ENCODE results near the gene OTOP3.
"Not testable (repeated sequence)": the region's sequence is repeated elsewhere in the genome, so short reads cannot be mapped to it uniquely, and the experiment has no call there.

The OTOP3 gene

DNA sequence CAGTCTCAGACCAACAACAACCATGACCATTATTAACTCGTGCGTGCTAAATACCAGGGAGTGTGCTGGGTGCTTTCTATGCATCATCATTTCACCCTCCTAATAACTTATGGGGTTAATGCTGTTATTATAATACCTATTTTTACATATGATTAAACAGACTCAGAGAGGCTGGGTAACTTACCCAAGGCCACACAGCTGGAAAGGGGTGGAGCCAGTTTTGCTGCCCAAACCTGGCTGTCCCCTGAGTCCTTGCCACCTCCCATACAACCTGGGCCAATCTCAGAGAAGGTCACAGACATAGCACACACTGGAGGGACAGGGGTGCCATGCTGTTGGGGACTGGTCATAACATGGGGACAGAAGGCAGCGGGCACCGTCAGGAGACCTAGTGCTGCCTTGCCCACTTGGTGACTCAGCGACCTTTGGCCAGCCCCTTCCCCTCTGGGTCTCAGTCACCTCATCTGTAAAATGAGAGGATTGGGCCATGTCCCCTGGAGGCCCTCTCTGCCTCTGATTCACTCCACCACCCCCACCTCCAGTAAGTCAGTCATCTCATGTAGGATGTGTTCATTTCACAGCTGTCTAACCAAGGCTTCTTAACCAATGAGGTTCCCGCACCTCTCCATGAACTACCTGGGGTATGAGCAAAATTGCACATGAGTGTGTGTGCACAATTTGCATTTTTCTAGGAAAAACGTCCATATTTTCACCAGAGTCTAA is 30.9 kb upstream of the OTOP3 start:
- no peak overlapping the region for H3K27ac Mint-ChIP-seq
- H3K36me3 Mint-ChIP-seq (ENCODE audit: insufficient read depth), result peaks cover 2% of the 10 kb centered on the region
- H3K4me1 Mint-ChIP-seq (ENCODE audit: low read depth in 2 of 2), result no peaks in the 10 kb centered on the region
- no peak overlapping the region for H3K4me3 Mint-ChIP-seq
- DNase-seq, result no peak
- H3K9me3 Mint-ChIP-seq, result no peaks in the 10 kb centered on the region
- ATAC-seq (replicated peaks), result no peak
- peaks cover 42 to 59% of the 10 kb centered on the region in 2 donors for H3K27me3 Mint-ChIP-seq

DNA sequence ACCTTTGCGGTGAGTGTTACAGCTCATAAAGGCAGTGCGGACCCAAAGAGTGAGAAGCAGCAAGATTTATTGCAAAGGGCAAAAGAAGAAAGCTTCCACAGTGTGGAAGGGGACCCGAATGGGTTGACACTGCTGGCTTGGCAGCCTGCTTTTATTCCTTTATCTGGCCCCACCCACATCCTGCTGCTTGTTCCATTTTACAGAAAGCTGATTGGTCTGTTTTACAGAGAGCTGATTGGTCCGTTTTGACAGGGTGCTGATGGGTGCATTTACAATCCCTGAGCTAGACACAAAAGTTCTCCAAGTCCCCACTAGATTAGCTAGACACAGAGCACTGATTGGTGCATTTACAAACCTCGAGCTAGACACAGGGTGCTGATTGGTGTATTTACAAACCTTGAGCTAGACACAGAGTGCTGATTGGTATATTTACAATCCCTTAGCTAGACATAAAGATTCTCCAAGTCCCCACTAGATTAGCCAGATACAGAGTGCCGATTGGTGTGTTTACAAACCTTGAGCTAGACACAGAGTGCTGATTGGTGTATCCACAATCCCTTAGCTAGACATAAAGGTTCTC is 29.4 kb upstream of the OTOP3 start:
- not testable (repeated sequence) for DNase-seq; H3K27ac Mint-ChIP-seq; H3K9me3 Mint-ChIP-seq; H3K36me3 Mint-ChIP-seq (ENCODE audit: insufficient read depth); ATAC-seq (replicated peaks); H3K4me3 Mint-ChIP-seq; H3K4me1 Mint-ChIP-seq (ENCODE audit: low read depth in 2 of 2)
- H3K27me3 Mint-ChIP-seq, result peaks cover 35 to 44% of the 10 kb centered on the region in 2 donors

- Mint-ChIP-seq H3K27me3 (peaks cover 28 to 37% of the 10 kb centered on the region in 2 donors), H3K4me1 (ENCODE audit: low read depth in 2 of 2) (no peaks in the 10 kb centered on the region), H3K36me3 (ENCODE audit: insufficient read depth) (peaks cover 2% of the 10 kb centered on the region)
Measured at GRCh38 chr17:74907012-74907411, 28.7 kb upstream of the OTOP3 start.

DNA sequence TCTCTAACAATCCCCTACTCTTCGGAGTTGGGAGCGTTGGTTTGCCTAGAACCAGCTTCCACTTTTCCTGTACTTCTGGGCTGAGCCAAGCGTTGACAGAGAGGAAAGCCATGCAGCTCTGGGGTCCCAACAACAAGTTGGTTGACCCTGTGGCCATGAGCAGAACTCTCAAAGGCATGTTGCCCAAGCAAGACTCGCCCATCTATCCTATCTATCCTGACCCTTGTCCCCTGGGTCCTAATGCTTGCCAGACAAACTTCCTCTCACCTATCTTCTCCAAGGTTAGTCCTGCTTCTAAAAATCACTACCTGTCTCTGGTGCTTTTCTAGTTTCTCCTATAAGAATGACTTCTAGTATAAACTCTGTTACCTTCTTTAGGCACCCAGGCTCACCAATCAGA is 26.6 kb upstream of the OTOP3 start:
- not testable (repeated sequence) for H3K4me1 Mint-ChIP-seq (ENCODE audit: low read depth in 2 of 2); ATAC-seq (replicated peaks); DNase-seq; H3K9me3 Mint-ChIP-seq; H3K36me3 Mint-ChIP-seq (ENCODE audit: insufficient read depth); H3K4me3 Mint-ChIP-seq; H3K27ac Mint-ChIP-seq
- H3K27me3 Mint-ChIP-seq, result peaks cover 13 to 18% of the 10 kb centered on the region in 2 donors

More at GRCh38 chr17:74907012-74907411, 28.7 kb upstream of the OTOP3 start:
- Mint-ChIP-seq H3K4me3 (no peak overlapping the region), H3K9me3 (no peaks in the 10 kb centered on the region), H3K27ac (no peak overlapping the region)
- ATAC-seq (replicated peaks) (no peak), DNase-seq (no peak)

DNA sequence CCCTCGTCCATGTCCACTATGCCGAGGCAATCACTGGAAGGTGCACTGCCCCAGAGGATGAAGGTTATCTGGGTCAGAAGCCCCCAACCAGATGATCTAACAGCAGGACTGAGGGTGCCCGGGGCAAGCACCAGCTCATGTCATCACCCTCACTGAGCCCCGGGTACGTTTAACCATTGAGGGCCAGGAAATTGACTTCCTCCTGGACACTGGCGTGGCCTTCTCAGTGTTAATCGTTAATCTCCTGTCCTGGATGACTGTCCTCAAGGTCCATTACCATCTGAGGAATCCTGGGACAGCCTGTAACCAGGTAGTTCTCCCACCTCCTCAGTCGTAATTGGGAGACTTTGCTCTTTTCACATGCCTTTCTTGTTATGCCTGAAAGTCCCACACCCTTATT is 24.3 kb upstream of the OTOP3 start:
- H3K4me1 Mint-ChIP-seq (ENCODE audit: low read depth in 2 of 2); DNase-seq; ATAC-seq (replicated peaks); H3K36me3 Mint-ChIP-seq (ENCODE audit: insufficient read depth); H3K27ac Mint-ChIP-seq; H3K4me3 Mint-ChIP-seq; H3K9me3 Mint-ChIP-seq: not testable (repeated sequence)
- peaks cover 5 to 15% of the 10 kb centered on the region in 2 donors for H3K27me3 Mint-ChIP-seq

DNA sequence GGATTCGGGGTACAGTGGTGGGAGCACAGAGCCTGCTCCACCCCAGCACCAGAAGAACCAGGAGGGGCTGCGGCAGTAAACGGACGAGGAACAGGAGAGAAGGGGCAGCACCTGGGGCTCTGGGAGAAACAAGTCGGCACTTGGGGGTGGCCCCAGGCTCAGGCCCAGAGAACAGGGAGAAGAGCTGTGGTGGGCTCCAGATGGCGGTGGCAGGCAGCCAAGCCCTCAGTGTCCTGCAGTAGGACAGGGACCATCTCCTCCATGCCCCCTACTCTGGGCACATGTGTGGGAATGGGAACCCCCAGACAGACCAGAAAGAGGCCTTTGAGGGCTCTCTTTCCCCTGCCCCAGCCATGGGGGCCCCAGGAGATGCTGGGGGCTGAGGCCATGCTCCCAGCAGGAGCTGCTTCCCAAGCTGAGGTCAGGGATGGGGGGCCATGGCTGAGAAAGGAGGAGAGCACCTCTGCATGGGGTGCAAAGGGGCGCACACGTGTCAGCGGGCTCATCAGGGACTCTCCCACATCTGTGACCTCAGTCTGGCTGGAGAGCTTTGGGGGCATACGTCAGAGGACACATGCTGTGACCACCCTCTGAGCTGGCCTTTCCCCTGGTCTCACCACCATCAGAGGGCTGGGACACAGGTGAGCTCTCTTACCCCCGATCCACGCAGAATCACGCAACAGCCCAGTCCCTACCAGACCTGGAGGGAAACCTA is 19.4 kb upstream of the OTOP3 start:
- no peak for DNase-seq
- Mint-ChIP-seq H3K27me3 (peaks cover 25 to 50% of the 10 kb centered on the region in 2 donors), H3K4me1 (ENCODE audit: low read depth in 2 of 2) (no peaks in the 10 kb centered on the region), H3K9me3 (no peaks in the 10 kb centered on the region), H3K36me3 (ENCODE audit: insufficient read depth) (no peaks in the 10 kb centered on the region), H3K27ac (no peak overlapping the region), H3K4me3 (no peak overlapping the region)
- no peak for ATAC-seq (replicated peaks)

DNA sequence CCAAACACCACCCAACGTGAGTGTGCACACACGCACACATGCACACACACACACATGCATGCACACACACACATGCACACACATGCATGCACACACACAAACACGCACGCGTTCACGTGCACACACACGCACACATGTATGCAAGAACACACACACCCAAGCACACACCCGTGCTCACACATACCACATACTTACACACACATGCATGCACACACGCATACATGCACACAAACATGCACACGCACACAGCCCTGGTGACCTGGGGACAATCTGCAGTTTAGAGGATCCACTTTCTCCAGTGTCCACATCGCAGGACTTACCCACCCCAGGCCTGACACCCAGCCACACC is 18.9 kb upstream of the OTOP3 start:
- peaks cover 30 to 55% of the 10 kb centered on the region in 2 donors for H3K27me3 Mint-ChIP-seq
- DNase-seq (no peak), ATAC-seq (replicated peaks) (no peak)
- H3K36me3 Mint-ChIP-seq (ENCODE audit: insufficient read depth), result no peaks in the 10 kb centered on the region
- no peaks in the 10 kb centered on the region for H3K4me1 Mint-ChIP-seq (ENCODE audit: low read depth in 2 of 2)
- H3K9me3 Mint-ChIP-seq, result no peaks in the 10 kb centered on the region
- no peak overlapping the region for H3K27ac Mint-ChIP-seq
- H3K4me3 Mint-ChIP-seq, result no peak overlapping the region

DNA sequence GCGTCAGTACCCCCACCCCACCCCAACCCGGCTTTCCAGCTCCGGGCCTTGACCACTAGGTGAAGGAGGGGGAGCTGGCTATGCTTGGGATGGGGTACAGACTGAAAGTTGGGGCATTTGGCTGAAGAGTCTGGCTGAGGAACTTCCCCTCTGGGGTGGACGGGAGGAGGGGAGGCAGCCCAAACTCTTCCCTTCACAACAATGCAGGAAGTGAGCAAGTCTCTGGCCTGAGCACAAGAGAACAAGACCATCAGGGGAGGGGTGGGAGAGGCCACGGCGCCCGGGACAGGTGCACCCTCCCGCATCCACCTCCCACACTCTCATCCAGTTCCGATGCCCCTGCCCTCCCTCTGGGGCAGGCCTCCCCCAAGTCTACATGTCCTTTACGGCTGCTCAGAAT is 18.3 kb upstream of the OTOP3 start:
- Mint-ChIP-seq H3K36me3 (ENCODE audit: insufficient read depth) (no peaks in the 10 kb centered on the region), H3K27ac (no peak overlapping the region), H3K27me3 (peaks cover 32 to 61% of the 10 kb centered on the region in 2 donors), H3K4me1 (ENCODE audit: low read depth in 2 of 2) (no peaks in the 10 kb centered on the region), H3K9me3 (no peaks in the 10 kb centered on the region), H3K4me3 (no peak overlapping the region)
- ATAC-seq (replicated peaks) (no peak), DNase-seq (no peak)

DNA sequence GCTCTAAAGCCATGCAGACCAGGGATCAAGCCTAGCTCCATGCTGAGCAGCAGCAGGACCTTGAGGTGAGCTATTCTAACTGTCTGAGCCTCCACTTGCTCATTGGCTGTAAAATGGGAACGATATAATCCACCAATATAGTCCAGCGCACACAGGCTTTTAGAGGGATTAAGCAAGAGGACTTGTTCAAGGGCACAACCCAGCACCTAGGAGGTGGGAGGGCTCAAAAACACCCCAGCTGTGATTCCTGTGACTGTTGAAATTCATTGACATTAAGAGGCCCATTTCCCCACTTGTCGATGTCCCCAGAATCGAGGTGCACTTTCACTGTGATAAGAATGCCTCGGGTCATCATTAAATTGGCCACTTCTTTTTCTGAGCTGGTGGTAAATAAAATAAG is 16.8 kb upstream of the OTOP3 start:
- DNase-seq (no peak), ATAC-seq (replicated peaks) (no peak)
- Mint-ChIP-seq H3K27ac (no peak overlapping the region), H3K4me3 (no peak overlapping the region), H3K36me3 (ENCODE audit: insufficient read depth) (no peaks in the 10 kb centered on the region), H3K9me3 (no peaks in the 10 kb centered on the region), H3K4me1 (ENCODE audit: low read depth in 2 of 2) (peaks cover 0 to 3% of the 10 kb centered on the region in 2 donors), H3K27me3 (peaks cover 37 to 71% of the 10 kb centered on the region in 2 donors)

GRCh38 chr17:74919440-74920305 is 16.0 kb upstream of the OTOP3 start:
- ATAC-seq (replicated peaks), result no peak
- Mint-ChIP-seq H3K4me1 (ENCODE audit: low read depth in 2 of 2) (peaks cover 5 to 8% of the 10 kb centered on the region in 2 donors), H3K4me3 (no peak overlapping the region), H3K27ac (peak overlapping the region in 1 of 2 donors; percentile 75), H3K36me3 (ENCODE audit: insufficient read depth) (no peaks in the 10 kb centered on the region), H3K27me3 (peaks cover 43 to 79% of the 10 kb centered on the region in 2 donors), H3K9me3 (no peaks in the 10 kb centered on the region)
- no peak for DNase-seq

DNA sequence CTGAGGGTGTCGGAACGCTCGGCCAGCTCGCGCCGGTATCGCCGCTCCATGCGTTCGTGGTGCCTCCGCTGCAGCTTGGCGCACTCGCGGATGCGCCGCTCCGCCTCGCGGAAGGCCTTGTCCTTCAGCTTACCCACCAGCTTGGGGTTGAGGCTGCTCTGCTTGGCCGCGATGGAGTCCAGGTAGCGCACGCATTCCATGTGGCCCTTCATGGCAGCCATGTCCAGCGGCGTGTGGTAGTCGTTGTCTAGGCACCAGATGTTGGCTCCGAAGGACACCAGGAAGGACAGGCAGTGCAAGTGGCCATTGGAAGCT is 15.4 kb upstream of the OTOP3 start:
- H3K9me3 Mint-ChIP-seq, result no peaks in the 10 kb centered on the region
- no peak for ATAC-seq (replicated peaks)
- H3K4me1 Mint-ChIP-seq (ENCODE audit: low read depth in 2 of 2), result peaks cover 6 to 9% of the 10 kb centered on the region in 2 donors
- H3K27ac Mint-ChIP-seq, result peak overlapping the region in 1 of 2 donors; percentile 75
- no peak for DNase-seq
- no peaks in the 10 kb centered on the region for H3K36me3 Mint-ChIP-seq (ENCODE audit: insufficient read depth)
- peaks cover 49 to 84% of the 10 kb centered on the region in 2 donors for H3K27me3 Mint-ChIP-seq
- H3K4me3 Mint-ChIP-seq, result no peak overlapping the region

GRCh38 chr17:74920642-74921025 is 15.1 kb upstream of the OTOP3 start:
- H3K27ac Mint-ChIP-seq, result peak overlapping the region in 1 of 2 donors; percentile 75
- no peaks in the 10 kb centered on the region for H3K9me3 Mint-ChIP-seq
- ATAC-seq (replicated peaks) (no peak), DNase-seq (no peak)
- H3K27me3 Mint-ChIP-seq, result peaks cover 53 to 87% of the 10 kb centered on the region in 2 donors
- H3K4me3 Mint-ChIP-seq, result peak overlapping the region in 1 of 2 donors; percentile 17
- peaks cover 6 to 9% of the 10 kb centered on the region in 2 donors for H3K4me1 Mint-ChIP-seq (ENCODE audit: low read depth in 2 of 2)
- no peaks in the 10 kb centered on the region for H3K36me3 Mint-ChIP-seq (ENCODE audit: insufficient read depth)

DNA sequence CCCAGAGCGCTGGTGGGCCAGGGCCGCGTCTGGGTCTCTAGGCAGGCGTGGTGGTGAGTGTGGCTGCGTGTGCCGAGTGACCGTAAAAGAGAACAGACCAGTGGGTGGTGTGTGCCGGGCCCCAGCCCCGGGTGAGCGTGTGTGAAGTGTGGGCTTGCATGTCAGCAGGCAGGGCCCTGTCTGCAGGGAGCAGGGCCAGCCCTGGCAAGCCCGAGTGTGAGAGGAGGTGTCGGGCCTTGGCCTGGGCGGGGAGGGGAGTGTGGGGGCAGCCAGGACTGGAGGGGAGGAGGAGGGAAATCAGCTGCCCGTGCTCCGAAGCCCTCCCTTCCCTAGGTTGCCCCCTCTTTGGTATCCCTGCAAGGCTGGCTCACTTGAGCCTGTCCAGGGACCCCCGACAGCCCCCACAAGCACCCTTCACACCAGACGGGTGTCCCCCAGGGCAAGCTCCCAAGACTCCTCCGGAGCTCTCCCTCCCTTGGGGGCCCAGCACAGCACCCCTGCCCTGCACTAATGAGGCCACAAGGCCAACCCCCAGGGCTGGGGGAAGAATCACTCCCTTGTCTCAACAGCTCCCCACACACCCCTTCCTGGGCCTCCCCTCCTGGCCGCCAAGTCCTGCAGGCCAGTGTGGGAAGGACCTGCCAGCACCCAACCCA is 14.5 kb upstream of the OTOP3 start:
- no peak for DNase-seq
- ATAC-seq (replicated peaks), result no peak
- no peak overlapping the region for H3K27ac Mint-ChIP-seq
- peak overlapping the region in 1 of 2 donors; percentile 17 for H3K4me3 Mint-ChIP-seq
- peaks cover 6 to 9% of the 10 kb centered on the region in 2 donors for H3K4me1 Mint-ChIP-seq (ENCODE audit: low read depth in 2 of 2)
- peaks cover 58 to 87% of the 10 kb centered on the region in 2 donors for H3K27me3 Mint-ChIP-seq
- no peaks in the 10 kb centered on the region for H3K9me3 Mint-ChIP-seq
- H3K36me3 Mint-ChIP-seq (ENCODE audit: insufficient read depth), result no peaks in the 10 kb centered on the region
